BLaER1 (cell line): ENCODE measurements around the gene CACNA1C.

ENCODE experiments used
- H3K27ac ChIP-seq: shearing (Covaris generic); formaldehyde crosslinking; 2 replicates; pipeline ENCODE4 v1.8.1; 2022
- H3K27me3 ChIP-seq: shearing (Covaris generic); formaldehyde crosslinking; 2 replicates; pipeline ENCODE4 v1.8.1; 2022
- H3K36me3 ChIP-seq: shearing (Covaris generic); formaldehyde crosslinking; 2 replicates; pipeline ENCODE4 v1.8.1; 2022
- H3K4me1 ChIP-seq: shearing (Covaris generic); formaldehyde crosslinking; 2 replicates; pipeline ENCODE4 v1.8.1; 2022
- H3K4me2 ChIP-seq: shearing (Covaris generic); formaldehyde crosslinking; 2 replicates; pipeline ENCODE4 v1.8.1; 2022
- H3K4me3 ChIP-seq: shearing (Covaris generic); formaldehyde crosslinking; 2 replicates; pipeline ENCODE4 v1.8.1; 2022
- H3K9ac ChIP-seq: shearing (Covaris generic); formaldehyde crosslinking; 2 replicates; pipeline ENCODE4 v1.8.1; 2022
- H3K9me3 ChIP-seq: shearing (Covaris generic); formaldehyde crosslinking; 2 replicates; pipeline ENCODE4 v1.8.1; 2022
- H4K20me1 ChIP-seq: shearing (Covaris generic); formaldehyde crosslinking; 2 replicates; pipeline ENCODE4 v1.8.1; 2022
- Cebpa-rat ChIP-seq: shearing (Covaris generic); IDR thresholded peaks from 2 replicates; pipeline ENCODE4 v1.8.1; 2022

Gene CACNA1C

GRCh38 chr12:2268471-2269286, 215.9 kb downstream of the CACNA1C start:
- Histone ChIP-seq H3K36me3 (no peaks in the 10 kb centered on the region), H4K20me1 (no peaks in the 10 kb centered on the region), H3K9ac (no peak overlapping the region), H3K4me1 (peaks cover 32% of the 10 kb centered on the region), H3K4me2 (no peak overlapping the region), H3K4me3 (no peak overlapping the region), H3K27me3 (no peaks in the 10 kb centered on the region), H3K27ac (no peak overlapping the region), H3K9me3 (no peaks in the 10 kb centered on the region)
- no peak for TF ChIP-seq Cebpa-rat

- no peaks in the 10 kb centered on the region for H4K20me1 ChIP-seq
- peaks cover 10% of the 10 kb centered on the region for H3K4me1 ChIP-seq
- H3K27me3 ChIP-seq = no peaks in the 10 kb centered on the region
- TF ChIP-seq Cebpa-rat = no peak
- no peaks in the 10 kb centered on the region for H3K9me3 ChIP-seq
- peak overlapping the region; percentile 36; the same call in 1 of the 2 replicates for H3K4me2 ChIP-seq
- no peak overlapping the region for H3K9ac ChIP-seq
- no peak overlapping the region for H3K27ac ChIP-seq
- H3K36me3 ChIP-seq = no peaks in the 10 kb centered on the region
- H3K4me3 ChIP-seq = no peak overlapping the region
Observed at GRCh38 chr12:2270846-2271245, 218.1 kb downstream of the CACNA1C start.

DNA sequence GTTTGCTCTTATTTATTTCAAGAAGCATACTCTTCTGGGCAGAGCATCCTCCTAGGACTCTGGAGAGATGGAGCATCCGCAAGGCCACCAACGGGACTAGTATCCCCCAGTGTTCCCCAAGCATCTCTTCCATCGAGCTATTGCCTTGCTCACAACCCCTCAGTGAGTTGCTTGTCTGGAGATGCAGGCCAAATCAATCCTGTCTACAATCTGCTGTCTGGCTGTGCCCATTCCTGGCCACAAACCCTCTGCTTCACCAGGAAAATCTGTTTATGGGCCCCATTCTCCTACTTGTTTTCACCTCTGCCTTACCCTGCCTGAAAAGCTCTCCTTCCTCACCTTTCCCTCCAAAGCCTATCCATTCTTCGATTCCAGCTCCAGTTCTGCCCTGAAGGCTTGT, 219.2 kb downstream of the CACNA1C start:
- Histone ChIP-seq H3K9me3 (no peaks in the 10 kb centered on the region), H3K4me2 (no peak overlapping the region), H3K4me3 (no peak overlapping the region), H3K9ac (no peak overlapping the region), H4K20me1 (no peaks in the 10 kb centered on the region), H3K4me1 (peaks cover 7% of the 10 kb centered on the region; the same call in 1 of the 2 replicates), H3K36me3 (no peaks in the 10 kb centered on the region), H3K27me3 (no peaks in the 10 kb centered on the region), H3K27ac (no peak overlapping the region)
- TF ChIP-seq Cebpa-rat = no peak

- Histone ChIP-seq H3K4me3 (no peak overlapping the region), H3K4me1 (peaks cover 7% of the 10 kb centered on the region; the same call in 1 of the 2 replicates), H3K4me2 (no peak overlapping the region), H3K27me3 (no peaks in the 10 kb centered on the region), H3K9ac (no peak overlapping the region), H3K36me3 (no peaks in the 10 kb centered on the region), H3K9me3 (no peaks in the 10 kb centered on the region), H3K27ac (no peak overlapping the region), H4K20me1 (no peaks in the 10 kb centered on the region)
- no peak for TF ChIP-seq Cebpa-rat
Observed at GRCh38 chr12:2273288-2273687, 220.5 kb downstream of the CACNA1C start.

DNA sequence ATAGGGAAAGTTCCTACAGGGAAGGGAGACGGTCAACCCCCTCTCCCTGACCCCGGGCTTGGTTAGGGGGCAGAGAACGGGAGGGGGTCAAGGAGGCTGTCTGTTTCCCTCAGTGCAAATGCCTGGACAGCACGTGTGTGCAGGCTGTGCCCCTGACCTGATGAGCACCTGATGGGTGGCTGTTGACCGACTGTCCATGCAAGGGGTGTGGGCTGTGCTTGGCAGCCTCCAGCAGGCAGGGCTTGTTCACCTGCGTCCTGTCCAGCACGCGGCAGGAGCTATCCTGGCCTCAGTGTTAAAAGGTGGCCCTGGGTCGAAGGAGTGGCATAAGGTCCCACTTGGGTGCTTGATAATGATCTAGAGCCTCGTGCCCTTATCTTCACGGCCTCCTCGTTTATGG, 221.0 kb downstream of the CACNA1C start:
- Histone ChIP-seq H3K4me2 (no peak overlapping the region), H3K27me3 (no peaks in the 10 kb centered on the region), H3K9ac (no peak overlapping the region), H3K36me3 (no peaks in the 10 kb centered on the region), H3K9me3 (no peaks in the 10 kb centered on the region), H3K4me1 (peaks cover 7% of the 10 kb centered on the region; the same call in 1 of the 2 replicates), H3K4me3 (no peak overlapping the region), H3K27ac (no peak overlapping the region), H4K20me1 (no peaks in the 10 kb centered on the region)
- no peak for TF ChIP-seq Cebpa-rat

DNA sequence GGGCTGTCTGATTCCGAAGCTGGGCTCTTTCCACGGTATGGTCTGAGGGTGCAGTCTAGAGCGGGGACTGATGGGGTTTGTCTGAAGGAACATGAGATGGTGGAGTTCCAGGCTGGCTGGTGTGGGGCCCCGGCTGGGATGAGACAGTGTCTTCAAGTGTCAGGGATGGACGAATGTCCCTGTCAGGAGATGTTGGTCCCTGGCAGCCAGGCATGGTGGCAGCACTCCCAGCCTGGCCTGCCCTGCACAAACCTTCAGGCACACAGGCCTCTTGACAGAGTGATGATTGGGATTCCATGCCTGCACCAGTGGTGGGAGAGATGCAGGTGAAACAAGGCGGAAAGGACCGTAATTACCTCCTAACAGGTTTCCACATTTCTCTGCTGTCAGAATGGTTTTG, 221.9 kb downstream of the CACNA1C start:
- peaks cover 7% of the 10 kb centered on the region; the same call in 1 of the 2 replicates for H3K4me1 ChIP-seq
- H3K36me3 ChIP-seq = no peaks in the 10 kb centered on the region
- no peak overlapping the region for H3K4me2 ChIP-seq
- H3K9me3 ChIP-seq = peaks cover 1% of the 10 kb centered on the region
- H3K27me3 ChIP-seq = no peaks in the 10 kb centered on the region
- H3K9ac ChIP-seq = no peak overlapping the region
- no peak overlapping the region for H3K4me3 ChIP-seq
- H3K27ac ChIP-seq = no peak overlapping the region
- TF ChIP-seq Cebpa-rat = no peak
- no peaks in the 10 kb centered on the region for H4K20me1 ChIP-seq

DNA sequence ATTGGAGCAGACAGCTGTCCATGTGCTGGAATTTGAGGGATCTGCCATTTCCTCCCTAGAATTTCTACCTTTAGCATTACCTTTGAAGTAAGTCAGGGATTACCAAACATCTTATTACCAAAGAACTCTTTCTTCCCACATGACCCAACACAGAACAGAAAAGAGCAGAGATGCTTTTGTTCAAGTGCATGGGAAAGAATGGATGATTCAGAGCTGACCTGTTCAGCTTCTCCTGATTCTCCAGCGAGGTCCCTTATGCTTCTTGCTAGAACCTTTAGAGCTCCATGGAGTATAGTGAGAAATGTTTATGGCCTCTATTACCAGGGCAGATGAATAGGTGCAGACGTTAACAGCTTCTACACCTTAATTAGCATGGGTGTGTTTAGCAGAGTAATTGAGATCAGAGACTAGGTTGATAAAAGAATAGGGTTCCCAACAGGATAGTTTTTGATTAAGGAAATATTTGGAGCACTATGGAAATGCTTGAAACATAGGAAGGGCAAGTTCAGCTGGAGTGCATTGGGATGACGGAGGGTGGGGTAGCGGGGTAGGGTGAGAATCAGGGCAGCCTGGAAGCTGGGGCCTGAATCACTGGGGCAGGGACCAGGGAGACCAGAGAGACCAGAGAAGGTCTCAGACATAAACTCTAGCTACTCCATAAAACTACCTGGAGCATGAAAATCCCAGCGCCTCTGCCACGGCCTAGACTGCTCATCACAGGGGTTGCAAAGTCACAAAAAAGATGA, 223.7 kb downstream of the CACNA1C start:
- Histone ChIP-seq H3K27ac (no peak overlapping the region), H3K9ac (no peak overlapping the region), H3K36me3 (no peaks in the 10 kb centered on the region), H3K4me3 (no peak overlapping the region), H3K27me3 (no peaks in the 10 kb centered on the region), H3K4me1 (no peaks in the 10 kb centered on the region), H4K20me1 (no peaks in the 10 kb centered on the region), H3K4me2 (no peak overlapping the region), H3K9me3 (peaks cover 15% of the 10 kb centered on the region)
- no peak for TF ChIP-seq Cebpa-rat

DNA sequence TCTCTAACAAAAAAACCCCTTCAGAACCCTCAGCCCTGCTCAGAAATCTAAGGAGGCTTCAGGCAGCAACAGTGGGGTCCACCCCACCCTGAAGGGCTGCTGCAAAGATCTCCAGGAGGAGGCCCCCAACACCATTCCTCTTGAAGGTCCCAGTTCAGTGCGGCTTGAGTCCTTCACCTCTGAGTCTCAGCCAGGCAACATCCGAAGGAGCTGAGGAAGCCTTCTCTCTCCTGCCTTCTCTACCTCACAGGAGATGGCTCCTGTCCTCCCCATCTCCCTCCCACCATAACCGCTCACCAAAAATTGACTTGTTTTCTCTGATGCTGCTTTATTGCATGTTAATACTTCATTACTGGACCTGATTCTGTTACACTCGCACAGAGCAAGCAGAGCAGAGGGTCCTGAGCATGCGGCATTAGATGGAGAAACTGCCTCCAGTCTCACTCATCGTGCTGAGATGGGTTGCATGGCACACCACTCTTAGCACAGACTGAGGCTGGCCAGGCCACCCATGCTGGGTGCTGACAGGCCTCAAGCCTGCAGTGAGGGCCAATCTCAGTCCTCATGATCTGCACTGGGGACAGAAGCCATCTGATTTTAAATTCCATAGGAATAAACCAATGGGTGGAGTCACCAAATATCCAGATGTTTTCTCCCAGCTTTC, 224.8 kb downstream of the CACNA1C start:
- Histone ChIP-seq H3K4me1 (peaks cover 2% of the 10 kb centered on the region; the same call in 1 of the 2 replicates), H3K4me3 (no peak overlapping the region), H3K36me3 (no peaks in the 10 kb centered on the region), H4K20me1 (no peaks in the 10 kb centered on the region), H3K9ac (no peak overlapping the region), H3K4me2 (no peak overlapping the region), H3K27me3 (no peaks in the 10 kb centered on the region), H3K27ac (no peak overlapping the region), H3K9me3 (peaks cover 24% of the 10 kb centered on the region)
- TF ChIP-seq Cebpa-rat = no peak

DNA sequence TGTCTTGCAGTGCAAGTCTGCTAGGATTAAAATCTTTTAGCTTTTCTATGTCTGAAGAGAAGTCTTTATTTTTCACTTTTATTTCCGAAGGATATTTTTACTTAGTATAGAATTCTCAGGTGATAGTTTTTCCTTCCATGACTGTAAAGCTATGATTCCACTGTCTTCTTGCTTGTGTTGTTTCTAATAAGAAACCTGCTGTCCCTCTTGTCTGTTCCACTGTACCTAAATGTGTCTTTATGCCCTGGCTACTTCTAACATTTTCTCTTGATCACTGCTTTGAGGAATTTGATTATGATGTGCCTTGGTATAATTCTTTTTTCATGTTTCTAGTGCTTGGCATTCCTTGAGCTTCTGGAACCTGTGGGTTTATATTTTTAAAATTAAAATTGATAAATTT, 228.7 kb downstream of the CACNA1C start:
- peaks cover 24% of the 10 kb centered on the region for H3K9me3 ChIP-seq
- H3K4me2 ChIP-seq = no peak overlapping the region
- no peak for TF ChIP-seq Cebpa-rat
- peaks cover 40% of the 10 kb centered on the region for H3K4me1 ChIP-seq
- no peaks in the 10 kb centered on the region for H4K20me1 ChIP-seq
- H3K9ac ChIP-seq = no peak overlapping the region
- no peak overlapping the region for H3K4me3 ChIP-seq
- H3K27ac ChIP-seq = no peak overlapping the region
- H3K36me3 ChIP-seq = no peaks in the 10 kb centered on the region
- H3K27me3 ChIP-seq = no peaks in the 10 kb centered on the region

DNA sequence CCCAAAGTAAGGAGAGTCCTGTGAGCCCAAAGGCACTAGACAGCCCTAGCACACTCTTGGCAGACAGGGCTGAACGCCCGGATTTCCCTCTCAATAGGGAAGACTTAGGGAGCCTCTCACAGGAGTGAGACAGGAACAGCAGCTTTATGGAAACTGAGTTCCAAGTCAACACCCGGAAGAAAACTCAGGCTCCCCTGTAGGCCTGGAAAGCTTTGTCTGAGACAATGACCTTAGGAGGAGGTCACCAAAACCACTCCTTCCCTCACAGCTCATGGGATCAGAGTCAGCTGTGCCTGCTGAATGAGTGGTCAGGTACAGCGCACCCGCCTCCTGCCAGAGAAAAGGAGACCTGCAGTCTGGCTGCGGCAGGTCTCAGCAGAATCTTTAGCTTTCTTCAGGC, 229.5 kb downstream of the CACNA1C start:
- peaks cover 24% of the 10 kb centered on the region for H3K9me3 ChIP-seq
- no peaks in the 10 kb centered on the region for H3K36me3 ChIP-seq
- H3K4me2 ChIP-seq = no peak overlapping the region
- no peak overlapping the region for H3K9ac ChIP-seq
- H4K20me1 ChIP-seq = no peaks in the 10 kb centered on the region
- H3K27me3 ChIP-seq = no peaks in the 10 kb centered on the region
- no peak for TF ChIP-seq Cebpa-rat
- H3K4me1 ChIP-seq = peaks cover 49% of the 10 kb centered on the region
- no peak overlapping the region for H3K27ac ChIP-seq
- no peak overlapping the region for H3K4me3 ChIP-seq
